WERI-Rb-1 (cell line): ENCODE data around the gene SAMD5.

Experiments
- DNase-seq: peaks from one replicate; pipeline ENCODE4 v3.0.0-alpha.2; 2020
- H3K27ac ChIP-seq: fragments of 250-450 bp; sonication (Bioruptor Pico); 2 replicates; pipeline ENCODE4 v1.5.1; 2020; ENCODE audit warnings: mild to moderate bottlenecking, moderate library complexity
- H3K27me3 ChIP-seq: fragments of 250-450 bp; sonication (Bioruptor Pico); 2 replicates; pipeline ENCODE4 v1.5.1; 2021; ENCODE audit warnings: mild to moderate bottlenecking, low read depth, moderate library complexity; ENCODE audit not compliant: insufficient read depth, severe bottlenecking
- H3K36me3 ChIP-seq: fragments of 250-450 bp; sonication (Bioruptor Pico); 2 replicates; pipeline ENCODE4 v1.5.1; 2020; ENCODE audit warnings: mild to moderate bottlenecking, moderate library complexity
- H3K4me3 ChIP-seq: 2 replicates; pipeline ENCODE4 v1.5.1; 2011; ENCODE audit warnings: low read depth, mild to moderate bottlenecking, control low read depth, low read length
- H3K9me3 ChIP-seq: fragments of 250-450 bp; sonication (Bioruptor Pico); 2 replicates; pipeline ENCODE4 v1.5.1; 2021; ENCODE audit warnings: mild to moderate bottlenecking, moderate library complexity; ENCODE audit not compliant: severe bottlenecking
- TF ChIP-seq, protein P1 (sequence below): IDR thresholded peaks from 2 replicates; pipeline ENCODE4 v1.5.1; 2011; ENCODE audit warnings: low read depth, mild to moderate bottlenecking, control low read depth, inconsistent platforms, low read length

SAMD5 gene

DNA sequence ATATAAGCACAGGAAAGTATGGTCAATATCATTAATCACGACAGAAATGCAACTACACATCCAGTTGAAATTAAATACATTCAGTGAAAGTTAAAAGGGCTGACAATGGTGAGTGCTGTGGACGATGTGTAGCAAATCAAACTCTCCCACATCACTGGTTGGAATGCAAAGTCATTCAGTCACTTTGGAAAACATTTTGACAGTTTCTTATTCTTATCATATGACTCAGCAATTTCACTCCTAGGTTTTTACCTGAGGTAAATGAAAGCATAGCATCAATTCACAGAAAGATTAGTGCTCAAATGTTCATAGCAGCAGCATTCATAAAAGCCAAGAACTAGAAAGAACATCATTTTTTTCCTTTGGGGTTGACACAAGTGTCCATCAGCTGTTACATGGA, 28.6 kb upstream of the SAMD5 start:
- Histone ChIP-seq H3K9me3 (no peaks in the 10 kb centered on the region), H3K36me3 (no peaks in the 10 kb centered on the region), H3K27me3 (no peaks in the 10 kb centered on the region), H3K4me3 (no peak overlapping the region), H3K27ac (no peak overlapping the region)
- TF ChIP-seq, protein P1, sequence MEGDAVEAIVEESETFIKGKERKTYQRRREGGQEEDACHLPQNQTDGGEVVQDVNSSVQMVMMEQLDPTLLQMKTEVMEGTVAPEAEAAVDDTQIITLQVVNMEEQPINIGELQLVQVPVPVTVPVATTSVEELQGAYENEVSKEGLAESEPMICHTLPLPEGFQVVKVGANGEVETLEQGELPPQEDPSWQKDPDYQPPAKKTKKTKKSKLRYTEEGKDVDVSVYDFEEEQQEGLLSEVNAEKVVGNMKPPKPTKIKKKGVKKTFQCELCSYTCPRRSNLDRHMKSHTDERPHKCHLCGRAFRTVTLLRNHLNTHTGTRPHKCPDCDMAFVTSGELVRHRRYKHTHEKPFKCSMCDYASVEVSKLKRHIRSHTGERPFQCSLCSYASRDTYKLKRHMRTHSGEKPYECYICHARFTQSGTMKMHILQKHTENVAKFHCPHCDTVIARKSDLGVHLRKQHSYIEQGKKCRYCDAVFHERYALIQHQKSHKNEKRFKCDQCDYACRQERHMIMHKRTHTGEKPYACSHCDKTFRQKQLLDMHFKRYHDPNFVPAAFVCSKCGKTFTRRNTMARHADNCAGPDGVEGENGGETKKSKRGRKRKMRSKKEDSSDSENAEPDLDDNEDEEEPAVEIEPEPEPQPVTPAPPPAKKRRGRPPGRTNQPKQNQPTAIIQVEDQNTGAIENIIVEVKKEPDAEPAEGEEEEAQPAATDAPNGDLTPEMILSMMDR, result no peak
- DNase-seq, result no peak

GRCh38 chr6:147486683-147487082, 21.8 kb upstream of the SAMD5 start:
- no peak for DNase-seq
- Histone ChIP-seq H3K27me3 (no peaks in the 10 kb centered on the region), H3K9me3 (no peaks in the 10 kb centered on the region), H3K4me3 (no peak overlapping the region), H3K27ac (no peak overlapping the region), H3K36me3 (no peaks in the 10 kb centered on the region)
- TF ChIP-seq, protein P1, result no peak

GRCh38 chr6:147497472-147497871, 11.0 kb upstream of the SAMD5 start:
- TF ChIP-seq, protein P1, result no peak
- no peaks in the 10 kb centered on the region for H3K36me3 ChIP-seq
- H3K9me3 ChIP-seq, result no peaks in the 10 kb centered on the region
- H3K27me3 ChIP-seq, result no peaks in the 10 kb centered on the region
- H3K4me3 ChIP-seq, result no peak overlapping the region
- H3K27ac ChIP-seq, result no peak overlapping the region
- no peak for DNase-seq

- H3K27ac ChIP-seq, result no peak overlapping the region
- no peak overlapping the region for H3K4me3 ChIP-seq
- TF ChIP-seq, protein P1, result no peak
- no peaks in the 10 kb centered on the region for H3K36me3 ChIP-seq
- no peak for DNase-seq
- H3K9me3 ChIP-seq, result no peaks in the 10 kb centered on the region
- peaks cover 7% of the 10 kb centered on the region for H3K27me3 ChIP-seq
Observed at GRCh38 chr6:147503587-147503986, 4.9 kb upstream of the SAMD5 start.

DNA sequence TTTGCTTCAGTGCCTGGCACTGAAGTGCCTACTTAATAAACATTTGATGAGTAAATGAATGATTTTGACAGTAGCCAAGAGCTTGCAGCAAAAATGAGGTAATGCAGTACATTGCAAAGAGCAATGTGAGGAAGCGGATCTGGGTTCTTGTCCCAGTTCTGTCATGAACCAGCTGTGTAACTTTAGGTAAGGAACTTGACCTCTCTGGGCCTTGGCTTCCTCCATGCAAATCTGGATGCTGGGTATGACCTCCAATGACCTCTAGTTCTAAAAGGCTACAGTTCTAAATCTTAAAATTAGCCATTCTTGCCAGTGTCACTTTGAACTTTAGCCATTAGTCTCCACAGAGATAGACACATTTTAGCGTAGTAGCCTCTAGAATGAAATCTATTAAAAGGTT, 3.6 kb upstream of the SAMD5 start:
- Histone ChIP-seq H3K27ac (no peak overlapping the region), H3K27me3 (peaks cover 13% of the 10 kb centered on the region)
- TF ChIP-seq, protein P1, result no peak

GRCh38 chr6:147506704-147507114, 1.8 kb upstream of the SAMD5 start:
- Histone ChIP-seq H3K4me3 (peak overlapping the region; percentile 70), H3K27me3 (peaks cover 13% of the 10 kb centered on the region), H3K27ac (no peak overlapping the region), H3K9me3 (no peaks in the 10 kb centered on the region), H3K36me3 (no peaks in the 10 kb centered on the region)
- TF ChIP-seq, protein P1, result peak; percentile 89
- peak; percentile 79 for DNase-seq

More for the DNA sequence above, 3.6 kb upstream of the SAMD5 start:
- Histone ChIP-seq H3K9me3 (no peaks in the 10 kb centered on the region), H3K4me3 (no peak overlapping the region), H3K36me3 (no peaks in the 10 kb centered on the region)
- DNase-seq, result no peak
